Heart left ventricle (tissue), 16 donors: Measurements from ENCODE around the gene JAKMIP1. TPM values are rescaled to one million over a fixed set of nuclear protein-coding genes. Genes with fewer than 3 reads are reported as not detected.

ENCODE experiments used
- ATAC-seq, 4 donors: fragments of 200-7000 bp; cut with Tn5 transposase; one replicate each; pipeline ENCODE4 v1.9.1; 2020 to 2022; ENCODE audit warnings: moderate library complexity in 4 of 4, mild to moderate bottlenecking in 3 of 4, moderate number of reproducible peaks in 1 of 4
- DNase-seq, 5 donors: peaks; one replicate each; pipeline ENCODE4 v3.0.0-alpha.2; 2020
- H3K27ac ChIP-seq, 12 donors: fragments of 200-600 bp; sonication (generic) in 4 of 12; one replicate each; pipeline versions ENCODE4 v1.5.0 to v1.8.0; 2016 to 2022; ENCODE audit warnings: mild to moderate bottlenecking in 2 of 12
- H3K27me3 ChIP-seq, 9 donors: fragments of 200-600 bp; sonication (generic) in 2 of 9; one replicate each; pipeline versions ENCODE4 v1.5.1 to v1.8.0; 2016 to 2022; ENCODE audit warnings: mild to moderate bottlenecking in 3 of 9
- H3K36me3 ChIP-seq, 9 donors: fragments of 200-600 bp; sonication (generic) in 2 of 9; one replicate each; pipeline versions ENCODE4 v1.5.0 to v1.8.0; 2018 to 2022; ENCODE audit warnings: mild to moderate bottlenecking in 2 of 9
- H3K4me1 ChIP-seq, 12 donors: fragments of 200-600 bp; sonication (generic) in 4 of 12; one replicate each; pipeline versions ENCODE4 v1.5.0 to v1.8.0; 2016 to 2022; ENCODE audit warnings: mild to moderate bottlenecking in 3 of 12
- H3K4me3 ChIP-seq, 12 donors: fragments of 200-600 bp; sonication (generic) in 4 of 12; one replicate each; pipeline versions ENCODE4 v1.5.0 to v1.8.0; 2017 to 2022; ENCODE audit warnings: mild to moderate bottlenecking in 9 of 12, moderate library complexity in 4 of 12
- H3K9me3 ChIP-seq, 12 donors: fragments of 200-600 bp; sonication (generic) in 4 of 12; one replicate each; pipeline versions ENCODE4 v1.5.0 to v1.8.0; 2016 to 2022; ENCODE audit warnings: mild to moderate bottlenecking in 1 of 12
- CTCF ChIP-seq, 12 donors: fragments of 200-600 bp; sonication (generic) in 4 of 12; IDR thresholded peaks; one replicate each; pipeline versions ENCODE4 v1.5.0 to v1.8.0; 2018 to 2022; ENCODE audit warnings: antibody characterized with exemption in 12 of 12, mild to moderate bottlenecking in 5 of 12
- POLR2A ChIP-seq, 2 donors: fragments of 450-650 bp; IDR thresholded peaks; one replicate each; pipeline ENCODE4 v1.6.1; 2017; ENCODE audit warnings: antibody characterized with exemption in 2 of 2, mild to moderate bottlenecking in 2 of 2, moderate library complexity in 2 of 2
- WGBS, 4 donors: extraction: QIAGEN DNeasy Blood & Tissue Kit in 2 of 4; methylation state at CpG; one replicate each; pipeline versions ENCODE4 v1.1.5 to v1.1.7; 2013 to 2018; 5-methylcytosine and 5-hydroxymethylcytosine counted together
- intact Hi-C, 10 donors: fragments of 100-400 bp; cut with DNase I; formaldehyde crosslinking; loops; one replicate each; pipeline versions ENCODE4 v1.11.1 to v1.14.2; 2022
- polyA plus RNA-seq, 2 donors: library from polyadenylated mRNA; stranded (reverse); fragments of 200-250 nt; gene quantifications; one replicate each; pipeline ENCODE4 v1.2.3, GENCODE V29; 2013
- total RNA-seq, 9 donors: library from RNA; depleted of rRNA in 2 of 9; stranded (reverse); fragments of >200 nt in 2 of 9; fragmentation: NEBNext Ultra II Directional in 3 of 9; extraction: Animal tissue kit (Norgen Biotek cat#: 25700) in 3 of 9; gene quantifications; one replicate each; pipeline versions ENCODE4 v1.1.0 to v1.2.4, GENCODE V29; 2016 to 2023
- donor health status: ischemic (EF 13 %, LVEDD 7.1; RV severe dilation, severe dysfunction).
- donor health status: healthy with polysubstance abuse.
- donor health status: DM: no; HTN: yes; CAD: no.
- donor health status: DM: no; HTN: no; CAD: no.
- donor health status: ischemic (EF 25% LVEDD 6.9; RV normal size, moderate dysfunction).
- donor health status: ischemic (EF 25% LVEDD 5.7; RV mildly dilated, moderate dysfunction).
- donor health status: healthy.
- donor health status: DM: yes; HTN: yes; CAD: no.
- donor health status: ischemic (EF 35%, LVEDD 5.7; RV mildly dilated, moderate dysfunction).
- donor health status: nonischemic (EF 11% LVEDD 7.7; RV severe dilation, severe dysfunction).
- donor health status: DM: yes; HTN: yes; CAD: no.
- donor health status: PGD.
- donor health status: ischemic (EF 29% LVEDD 5.4; RV normal size, mild dysfunction).
- donor health status: nonischemic (EF 23%, LVEDD 6.1; RV moderate dilation, normal function).

The JAKMIP1 gene
- total and polyA plus RNA-seq, 11 donors, result 0.01 to 0.99 (median 0.23) TPM; not detected in 6

- no peak for TF ChIP-seq CTCF (IDR thresholded peaks at IDR 0.05)
- TF ChIP-seq POLR2A (IDR thresholded peaks at IDR 0.05), result no peak
- intact Hi-C loops, result no loop called here
- Histone ChIP-seq H3K36me3 (no peaks in the 10 kb centered on the region), H3K9me3 (no peaks in the 10 kb centered on the region), H3K27ac (no peak overlapping the region), H3K4me3 (no peak overlapping the region), H3K27me3 (peaks cover 0 to 22% (median 0%) of the 10 kb centered on the region in 9 donors), H3K4me1 (no peaks in the 10 kb centered on the region)
- DNase-seq (no peak), ATAC-seq (no peak)
- WGBS, 4 donors, result 76 to 80% (median 79%) methylated on average over 20 of the region's 20 CpGs
Measured at GRCh38 chr4:6126971-6127745, 73.2 kb downstream of the JAKMIP1 start.

- intact Hi-C loops, result no loop called here
- peaks cover 0 to 22% (median 0%) of the 10 kb centered on the region in 9 donors for H3K27me3 ChIP-seq
- no peak overlapping the region for H3K27ac ChIP-seq
- no peaks in the 10 kb centered on the region for H3K36me3 ChIP-seq
- no peak for TF ChIP-seq POLR2A (IDR thresholded peaks at IDR 0.05)
- ATAC-seq, result no peak
- H3K4me3 ChIP-seq, result no peak overlapping the region
- DNase-seq, result no peak
- no peaks in the 10 kb centered on the region for H3K9me3 ChIP-seq
- H3K4me1 ChIP-seq, result no peaks in the 10 kb centered on the region
- 69 to 80% (median 71%) methylated on average over 1 to 5 of the region's 5 CpGs for WGBS, 4 donors
Measured at GRCh38 chr4:6125103-6125651, 75.2 kb downstream of the JAKMIP1 start.

- no peak for DNase-seq
- Histone ChIP-seq H3K27ac (no peak overlapping the region), H3K36me3 (no peaks in the 10 kb centered on the region), H3K4me3 (no peak overlapping the region), H3K27me3 (peaks cover 0 to 20% (median 0%) of the 10 kb centered on the region in 9 donors), H3K4me1 (no peaks in the 10 kb centered on the region), H3K9me3 (no peaks in the 10 kb centered on the region)
- 84 to 94% (median 94%) methylated on average over 6 of the region's 6 CpGs for WGBS, 4 donors
- TF ChIP-seq POLR2A (IDR thresholded peaks at IDR 0.05) (no peak), CTCF (IDR thresholded peaks at IDR 0.05) (no peak)
- no peak for ATAC-seq
- intact Hi-C loops, result no loop called here
Measured at GRCh38 chr4:6124386-6125102, 75.8 kb downstream of the JAKMIP1 start.

- Histone ChIP-seq H3K27me3 (peaks cover 0 to 15% (median 0%) of the 10 kb centered on the region in 9 donors), H3K36me3 (no peaks in the 10 kb centered on the region), H3K27ac (no peak overlapping the region), H3K4me1 (no peaks in the 10 kb centered on the region), H3K4me3 (no peak overlapping the region), H3K9me3 (no peaks in the 10 kb centered on the region)
- DNase-seq (no peak), ATAC-seq (no peak)
- intact Hi-C loops, result no loop called here
- TF ChIP-seq CTCF (IDR thresholded peaks at IDR 0.05) (no peak), POLR2A (IDR thresholded peaks at IDR 0.05) (no peak)
- WGBS, 4 donors, result 90 to 95% (median 93%) methylated on average over 13 of the region's 13 CpGs
Measured at GRCh38 chr4:6123976-6124375, 76.4 kb downstream of the JAKMIP1 start.
